Loucy (cell line): ENCODE data around the gene LYL1.

Experiments
- EZH2phosphoT487 ChIP-seq: fragments of 200-600 bp; IDR thresholded peaks from 2 replicates; pipeline ENCODE4 v1.6.1; 2018; ENCODE audit warnings: antibody characterized with exemption, mild to moderate bottlenecking, moderate library complexity, borderline replicate concordance
- TF ChIP-seq, protein P1 (sequence below): fragments of 200-600 bp; sonication (generic); conservative IDR thresholded peaks from 2 replicates; pipeline ENCODE4 v1.5.1; 2014; ENCODE audit warnings: mild to moderate bottlenecking, antibody characterized with exemption, low read length

DNA sequence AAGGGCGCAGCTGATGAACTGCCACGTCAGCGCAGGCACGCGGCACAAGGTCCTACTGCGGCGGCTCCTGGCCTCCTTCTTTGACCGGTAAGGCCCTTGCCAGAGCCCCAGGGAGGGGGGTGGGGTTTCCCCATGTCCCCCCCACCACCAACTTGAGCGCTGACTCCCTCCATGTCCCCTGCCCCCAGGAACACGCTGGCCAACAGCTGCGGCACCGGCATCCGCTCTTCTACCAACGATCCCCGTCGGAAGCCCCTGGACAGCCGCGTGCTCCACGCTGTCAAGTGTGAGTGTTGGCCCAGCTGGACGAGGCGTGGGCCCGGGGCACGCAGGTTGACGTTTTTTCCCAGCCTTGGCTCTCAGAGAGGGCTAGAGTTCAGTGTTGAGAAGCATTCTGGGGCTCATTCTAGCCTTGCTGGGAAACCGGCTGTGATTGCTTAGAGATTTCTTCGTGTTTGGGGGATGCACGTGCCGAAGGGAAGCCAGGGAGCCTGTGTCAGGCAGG, 34.7 kb upstream of the LYL1 start:
- TF ChIP-seq, protein P1, sequence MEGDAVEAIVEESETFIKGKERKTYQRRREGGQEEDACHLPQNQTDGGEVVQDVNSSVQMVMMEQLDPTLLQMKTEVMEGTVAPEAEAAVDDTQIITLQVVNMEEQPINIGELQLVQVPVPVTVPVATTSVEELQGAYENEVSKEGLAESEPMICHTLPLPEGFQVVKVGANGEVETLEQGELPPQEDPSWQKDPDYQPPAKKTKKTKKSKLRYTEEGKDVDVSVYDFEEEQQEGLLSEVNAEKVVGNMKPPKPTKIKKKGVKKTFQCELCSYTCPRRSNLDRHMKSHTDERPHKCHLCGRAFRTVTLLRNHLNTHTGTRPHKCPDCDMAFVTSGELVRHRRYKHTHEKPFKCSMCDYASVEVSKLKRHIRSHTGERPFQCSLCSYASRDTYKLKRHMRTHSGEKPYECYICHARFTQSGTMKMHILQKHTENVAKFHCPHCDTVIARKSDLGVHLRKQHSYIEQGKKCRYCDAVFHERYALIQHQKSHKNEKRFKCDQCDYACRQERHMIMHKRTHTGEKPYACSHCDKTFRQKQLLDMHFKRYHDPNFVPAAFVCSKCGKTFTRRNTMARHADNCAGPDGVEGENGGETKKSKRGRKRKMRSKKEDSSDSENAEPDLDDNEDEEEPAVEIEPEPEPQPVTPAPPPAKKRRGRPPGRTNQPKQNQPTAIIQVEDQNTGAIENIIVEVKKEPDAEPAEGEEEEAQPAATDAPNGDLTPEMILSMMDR: no peak
- TF ChIP-seq EZH2phosphoT487: no peak
